Astrocyte of the spinal cord (primary cell): ENCODE results near the gene IGFBP5.

ENCODE experiments used
- DNase-seq: peaks from one replicate; pipeline ENCODE4 v3.0.0; 2011; ENCODE audit warnings: low read depth, low spot score
- H3K4me3 ChIP-seq: 2 replicates; pipeline ENCODE4 v1.5.1; 2011; ENCODE audit warnings: low read depth, mild to moderate bottlenecking, low read length, moderate library complexity
- in situ Hi-C: cut with HindIII; loops from 2 replicates; pipeline ENCODE4 v1.10.0; 2017; ENCODE audit warnings: low sequenced_read_pairs
- TF ChIP-seq, protein P1 (sequence below): IDR thresholded peaks from 2 replicates; pipeline ENCODE4 v1.5.1; 2012; ENCODE audit warnings: low read depth, mild to moderate bottlenecking, low read length, inconsistent platforms

Gene IGFBP5

GRCh38 chr2:216678813-216679657 is 16.3 kb downstream of the IGFBP5 start:
- TF ChIP-seq, protein P1, sequence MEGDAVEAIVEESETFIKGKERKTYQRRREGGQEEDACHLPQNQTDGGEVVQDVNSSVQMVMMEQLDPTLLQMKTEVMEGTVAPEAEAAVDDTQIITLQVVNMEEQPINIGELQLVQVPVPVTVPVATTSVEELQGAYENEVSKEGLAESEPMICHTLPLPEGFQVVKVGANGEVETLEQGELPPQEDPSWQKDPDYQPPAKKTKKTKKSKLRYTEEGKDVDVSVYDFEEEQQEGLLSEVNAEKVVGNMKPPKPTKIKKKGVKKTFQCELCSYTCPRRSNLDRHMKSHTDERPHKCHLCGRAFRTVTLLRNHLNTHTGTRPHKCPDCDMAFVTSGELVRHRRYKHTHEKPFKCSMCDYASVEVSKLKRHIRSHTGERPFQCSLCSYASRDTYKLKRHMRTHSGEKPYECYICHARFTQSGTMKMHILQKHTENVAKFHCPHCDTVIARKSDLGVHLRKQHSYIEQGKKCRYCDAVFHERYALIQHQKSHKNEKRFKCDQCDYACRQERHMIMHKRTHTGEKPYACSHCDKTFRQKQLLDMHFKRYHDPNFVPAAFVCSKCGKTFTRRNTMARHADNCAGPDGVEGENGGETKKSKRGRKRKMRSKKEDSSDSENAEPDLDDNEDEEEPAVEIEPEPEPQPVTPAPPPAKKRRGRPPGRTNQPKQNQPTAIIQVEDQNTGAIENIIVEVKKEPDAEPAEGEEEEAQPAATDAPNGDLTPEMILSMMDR = no peak
- H3K4me3 ChIP-seq = no peak overlapping the region
- DNase-seq = no peak
- in situ Hi-C loops = no loop called here

DNA sequence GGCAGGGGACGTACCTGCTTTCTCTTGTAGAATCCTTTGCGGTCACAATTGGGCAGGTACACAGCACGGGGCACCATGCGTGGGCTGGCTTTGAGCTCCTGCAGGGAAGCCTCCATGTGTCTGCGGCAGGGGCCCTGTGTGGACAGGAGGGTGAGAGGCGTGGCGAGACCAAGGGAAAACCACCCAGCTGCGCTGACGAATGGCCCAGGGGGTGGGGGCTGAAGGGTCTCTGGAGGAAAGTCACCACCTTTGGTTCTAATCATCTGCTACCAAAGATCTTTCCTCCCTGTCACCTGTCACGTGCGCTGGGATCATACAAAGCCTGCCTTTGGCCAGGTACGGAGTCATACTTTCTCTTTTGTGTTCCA is 17.3 kb downstream of the IGFBP5 start:
- TF ChIP-seq, protein P1 = no peak
- in situ Hi-C loops = no loop called here
- no peak overlapping the region for H3K4me3 ChIP-seq
- no peak for DNase-seq

DNA sequence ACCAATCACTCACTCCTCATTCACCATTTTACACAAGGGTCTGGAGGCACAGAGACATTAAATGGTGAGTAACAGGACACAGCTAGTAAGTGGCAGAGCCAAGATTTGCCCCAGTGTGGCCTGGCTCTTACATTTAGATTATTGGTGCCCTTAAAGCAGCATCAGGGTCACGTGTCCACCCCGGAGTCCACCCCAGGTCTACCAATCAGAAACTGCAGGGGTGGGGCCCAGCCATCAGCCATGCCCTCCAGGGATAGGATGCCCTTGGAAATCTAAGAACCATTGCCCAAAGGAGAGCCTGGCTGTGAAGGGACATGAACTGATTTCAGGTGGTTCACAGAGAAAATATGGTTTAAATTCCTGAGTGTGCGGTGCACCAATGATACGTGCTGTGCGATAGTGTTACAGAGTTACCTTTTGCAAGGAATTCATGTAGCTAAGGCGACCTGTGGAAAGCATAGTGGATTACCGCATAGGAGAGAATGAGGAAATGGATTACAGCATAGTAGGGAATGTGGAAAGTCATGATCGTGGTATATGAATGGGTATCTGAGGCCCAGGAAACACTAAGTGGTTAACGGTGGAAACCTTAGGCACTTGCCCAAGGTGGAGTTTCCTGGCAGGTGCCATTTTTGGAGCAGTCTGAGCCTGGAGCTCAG is 17.8 kb downstream of the IGFBP5 start:
- no peak for DNase-seq
- in situ Hi-C loops = no loop called here
- TF ChIP-seq, protein P1 = no peak
- H3K4me3 ChIP-seq = no peak overlapping the region

DNA sequence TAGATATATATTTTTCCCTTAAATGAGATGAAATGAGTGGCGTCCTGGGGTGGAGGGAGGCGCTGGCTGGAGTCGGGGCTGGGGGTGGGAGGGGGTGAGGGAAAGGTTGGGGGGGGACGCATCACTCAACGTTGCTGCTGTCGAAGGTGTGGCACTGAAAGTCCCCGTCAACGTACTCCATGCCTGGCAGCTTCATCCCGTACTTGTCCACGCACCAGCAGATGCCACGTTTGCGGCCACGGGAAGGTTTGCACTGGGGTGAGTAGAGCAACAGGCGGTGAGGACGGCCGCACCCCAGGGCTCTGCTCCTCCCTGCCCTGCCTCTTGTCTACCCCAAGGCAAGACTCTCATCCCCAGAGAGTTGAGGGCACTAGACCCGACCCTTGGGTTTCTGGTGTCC is 18.7 kb downstream of the IGFBP5 start:
- H3K4me3 ChIP-seq = no peak overlapping the region

GRCh38 chr2:216674376-216674775 is 21.0 kb downstream of the IGFBP5 start:
- TF ChIP-seq, protein P1 = no peak
- in situ Hi-C loops = no loop called here
- no peak for DNase-seq
- H3K4me3 ChIP-seq = no peak overlapping the region

More for the DNA sequence above, 18.7 kb downstream of the IGFBP5 start:
- TF ChIP-seq, protein P1 = no peak
- in situ Hi-C loops = no loop called here
- no peak for DNase-seq

DNA sequence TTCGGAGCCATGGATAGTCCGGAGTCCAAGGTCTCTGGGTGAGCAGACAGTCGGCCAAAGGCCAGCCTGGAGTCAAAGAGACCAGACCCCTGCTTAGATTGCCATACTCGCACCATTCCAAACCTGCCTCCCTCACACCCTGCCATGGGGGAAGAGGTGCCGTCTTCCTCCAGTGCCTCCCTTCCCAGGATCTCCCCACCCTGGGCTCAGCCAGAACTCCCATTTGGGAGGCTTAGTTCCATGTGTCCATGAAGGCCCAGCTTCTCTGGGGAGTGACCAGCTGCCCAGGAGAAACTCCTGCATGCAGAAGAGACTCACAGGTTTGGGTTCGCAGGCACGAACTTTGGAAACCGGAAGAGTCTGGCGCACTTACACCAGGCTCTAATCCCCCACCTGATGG is 21.7 kb downstream of the IGFBP5 start:
- in situ Hi-C loops = no loop called here
- no peak for DNase-seq
- no peak overlapping the region for H3K4me3 ChIP-seq
- TF ChIP-seq, protein P1 = no peak
